DOHH2 (cell line): Measurements from ENCODE around the gene C1QTNF4.

Experiments
- H3F3A ChIP-seq: fragments of 200-600 bp; sonication (generic), shearing (Covaris generic); 2 replicates; pipeline ENCODE4 v1.6.0; 2016; ENCODE audit warnings: antibody characterized with exemption, mild to moderate bottlenecking; ENCODE audit not compliant: control insufficient read depth, insufficient read depth
- H3K27ac ChIP-seq: fragments of 200-600 bp; sonication (generic); 2 replicates; pipeline ENCODE4 v1.5.1; 2014; ENCODE audit warnings: low read depth, mild to moderate bottlenecking, low read length, moderate library complexity
- H3K27me3 ChIP-seq: fragments of 200-600 bp; sonication (generic); 2 replicates; pipeline ENCODE4 v1.6.1; 2014; ENCODE audit warnings: mild to moderate bottlenecking, low read length, mixed read lengths; ENCODE audit not compliant: control insufficient read depth
- H3K36me3 ChIP-seq: fragments of 200-600 bp; sonication (generic); 2 replicates; pipeline ENCODE4 v1.6.1; 2014; ENCODE audit warnings: mild to moderate bottlenecking, low read length, moderate library complexity, mixed read lengths; ENCODE audit not compliant: control insufficient read depth
- H3K4me1 ChIP-seq: fragments of 200-600 bp; sonication (generic); 2 replicates; pipeline ENCODE4 v1.6.1; 2014; ENCODE audit warnings: mild to moderate bottlenecking, low read length, mixed read lengths; ENCODE audit not compliant: control insufficient read depth
- H3K4me2 ChIP-seq: fragments of 200-600 bp; sonication (generic); 2 replicates; pipeline ENCODE4 v1.6.0; 2014; ENCODE audit warnings: mild to moderate bottlenecking, low read length, moderate library complexity
- H3K4me3 ChIP-seq: fragments of 200-600 bp; sonication (generic); 2 replicates; pipeline ENCODE4 v1.5.1; 2014; ENCODE audit warnings: mild to moderate bottlenecking, low read length, mixed read lengths
- H3K79me2 ChIP-seq: fragments of 200-600 bp; sonication (generic); 2 replicates; pipeline ENCODE4 v1.6.1; 2014; ENCODE audit warnings: mild to moderate bottlenecking, low read length, mixed read lengths; ENCODE audit not compliant: control insufficient read depth
- H3K9me2 ChIP-seq: fragments of 200-600 bp; sonication (generic); replicated peaks from 2 replicates; pipeline ENCODE4 v1.6.1; 2014; ENCODE audit warnings: mild to moderate bottlenecking, low read length, mixed read lengths; ENCODE audit not compliant: control insufficient read depth
- H3K9me3 ChIP-seq: fragments of 200-600 bp; sonication (generic); 2 replicates; pipeline ENCODE4 v1.6.1; 2014; ENCODE audit warnings: antibody characterized with exemption, low read length, mixed read lengths; ENCODE audit not compliant: control insufficient read depth, insufficient read depth
- H4K20me1 ChIP-seq: fragments of 200-600 bp; sonication (generic); 2 replicates; pipeline ENCODE4 v1.6.0; 2014; ENCODE audit warnings: low read depth, mild to moderate bottlenecking, antibody characterized with exemption, low read length, moderate library complexity; ENCODE audit not compliant: control insufficient read depth, insufficient read depth
- EZH2phosphoT487 ChIP-seq: fragments of 200-600 bp; sonication (generic); IDR thresholded peaks from 2 replicates; pipeline ENCODE4 v1.6.1; 2017; ENCODE audit warnings: borderline replicate concordance, mild to moderate bottlenecking, antibody characterized with exemption, low read length, moderate library complexity, mixed read lengths
- TF ChIP-seq, protein P1 (sequence below): fragments of 200-600 bp; sonication (generic); IDR thresholded peaks from one replicate; pipeline ENCODE4 v1.5.1; 2014; ENCODE audit warnings: antibody characterized with exemption, mild to moderate bottlenecking, low read depth, low read length; ENCODE audit not compliant: poor library complexity, severe bottlenecking

C1QTNF4 gene

GRCh38 chr11:47606731-47607130 is 12.5 kb upstream of the C1QTNF4 start:
- no peak overlapping the region for H3K4me3 ChIP-seq
- H3K4me2 ChIP-seq: no peak overlapping the region
- no peaks in the 10 kb centered on the region for H3K9me3 ChIP-seq
- no peaks in the 10 kb centered on the region for H3K9me2 ChIP-seq
- H4K20me1 ChIP-seq: no peaks in the 10 kb centered on the region
- TF ChIP-seq, protein P1, sequence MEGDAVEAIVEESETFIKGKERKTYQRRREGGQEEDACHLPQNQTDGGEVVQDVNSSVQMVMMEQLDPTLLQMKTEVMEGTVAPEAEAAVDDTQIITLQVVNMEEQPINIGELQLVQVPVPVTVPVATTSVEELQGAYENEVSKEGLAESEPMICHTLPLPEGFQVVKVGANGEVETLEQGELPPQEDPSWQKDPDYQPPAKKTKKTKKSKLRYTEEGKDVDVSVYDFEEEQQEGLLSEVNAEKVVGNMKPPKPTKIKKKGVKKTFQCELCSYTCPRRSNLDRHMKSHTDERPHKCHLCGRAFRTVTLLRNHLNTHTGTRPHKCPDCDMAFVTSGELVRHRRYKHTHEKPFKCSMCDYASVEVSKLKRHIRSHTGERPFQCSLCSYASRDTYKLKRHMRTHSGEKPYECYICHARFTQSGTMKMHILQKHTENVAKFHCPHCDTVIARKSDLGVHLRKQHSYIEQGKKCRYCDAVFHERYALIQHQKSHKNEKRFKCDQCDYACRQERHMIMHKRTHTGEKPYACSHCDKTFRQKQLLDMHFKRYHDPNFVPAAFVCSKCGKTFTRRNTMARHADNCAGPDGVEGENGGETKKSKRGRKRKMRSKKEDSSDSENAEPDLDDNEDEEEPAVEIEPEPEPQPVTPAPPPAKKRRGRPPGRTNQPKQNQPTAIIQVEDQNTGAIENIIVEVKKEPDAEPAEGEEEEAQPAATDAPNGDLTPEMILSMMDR: no peak
- TF ChIP-seq EZH2phosphoT487: no peak
- H3K4me1 ChIP-seq: peaks cover 10% of the 10 kb centered on the region
- H3K36me3 ChIP-seq: no peaks in the 10 kb centered on the region
- H3K27ac ChIP-seq: no peak overlapping the region
- H3K79me2 ChIP-seq: no peaks in the 10 kb centered on the region
- H3K27me3 ChIP-seq: 0 out of 2 replicates have a peak, but pooled peaks cover 2% of the 10 kb centered on the region
- H3F3A ChIP-seq: no peaks in the 10 kb centered on the region

DNA sequence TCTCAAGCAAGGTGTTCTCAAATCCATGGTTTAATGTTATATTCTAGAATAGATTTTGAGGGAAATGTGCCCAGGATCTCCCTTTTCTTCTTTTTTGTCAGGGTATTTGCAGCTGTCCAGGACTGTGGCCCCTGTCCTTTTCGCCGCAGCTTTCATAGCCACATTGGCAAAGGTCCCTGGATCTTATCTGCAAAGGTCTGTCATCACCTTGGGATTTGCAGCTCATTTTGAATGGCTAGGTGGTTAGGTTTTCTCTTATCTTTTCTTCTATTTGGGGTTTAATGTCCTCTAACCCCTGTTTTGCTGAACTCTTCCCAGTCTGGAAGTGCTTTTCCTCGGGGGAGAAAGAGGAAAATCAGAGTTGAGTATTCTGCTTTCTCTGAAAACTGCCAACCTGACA is 11.7 kb upstream of the C1QTNF4 start:
- H3K4me3 ChIP-seq: no peak overlapping the region
- H3K27me3 ChIP-seq: 0 out of 2 replicates have a peak, but pooled peaks cover 2% of the 10 kb centered on the region
- H3K4me2 ChIP-seq: no peak overlapping the region
- no peaks in the 10 kb centered on the region for H3K9me2 ChIP-seq
- H3F3A ChIP-seq: no peaks in the 10 kb centered on the region
- H3K27ac ChIP-seq: no peak overlapping the region
- peaks cover 2% of the 10 kb centered on the region for H3K4me1 ChIP-seq
- H3K79me2 ChIP-seq: no peaks in the 10 kb centered on the region
- no peaks in the 10 kb centered on the region for H3K9me3 ChIP-seq
- TF ChIP-seq, protein P1: no peak
- no peak for TF ChIP-seq EZH2phosphoT487
- no peaks in the 10 kb centered on the region for H4K20me1 ChIP-seq
- H3K36me3 ChIP-seq: no peaks in the 10 kb centered on the region

GRCh38 chr11:47603295-47603694 is 9.1 kb upstream of the C1QTNF4 start:
- Histone ChIP-seq H3K4me3 (no peak overlapping the region), H3K36me3 (no peaks in the 10 kb centered on the region), H3K79me2 (no peaks in the 10 kb centered on the region), H3F3A (no peaks in the 10 kb centered on the region), H3K9me3 (no peaks in the 10 kb centered on the region), H3K27me3 (0 out of 2 replicates have a peak, but pooled peaks cover 2% of the 10 kb centered on the region), H4K20me1 (no peaks in the 10 kb centered on the region), H3K4me2 (no peak overlapping the region), H3K27ac (no peak overlapping the region), H3K9me2 (no peaks in the 10 kb centered on the region), H3K4me1 (no peaks in the 10 kb centered on the region)
- TF ChIP-seq, protein P1: no peak
- TF ChIP-seq EZH2phosphoT487: no peak

DNA sequence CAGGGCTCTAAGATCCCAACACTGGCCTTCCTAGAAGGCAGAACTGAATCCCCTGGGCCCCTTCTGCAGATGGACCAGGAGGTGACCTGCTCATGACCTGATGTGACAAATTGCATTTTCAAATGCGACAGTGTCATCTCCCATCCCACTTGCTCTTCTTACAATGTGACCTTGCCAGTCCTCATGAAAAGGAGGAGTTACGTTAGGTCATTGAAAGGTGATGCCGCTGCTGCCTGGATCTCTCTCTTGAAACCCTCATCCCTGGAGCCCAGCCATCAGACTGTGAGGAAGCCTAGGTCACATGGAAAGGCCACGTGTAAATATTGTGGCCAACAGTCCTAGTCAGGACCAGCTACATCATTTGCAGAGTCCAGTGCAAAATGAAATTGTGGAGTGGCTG is 5.7 kb upstream of the C1QTNF4 start:
- Histone ChIP-seq H3K79me2 (no peaks in the 10 kb centered on the region), H3K36me3 (no peaks in the 10 kb centered on the region), H3K9me3 (no peaks in the 10 kb centered on the region), H3K9me2 (no peaks in the 10 kb centered on the region), H3K4me1 (no peaks in the 10 kb centered on the region), H3F3A (no peaks in the 10 kb centered on the region), H3K4me2 (no peak overlapping the region), H4K20me1 (no peaks in the 10 kb centered on the region), H3K27ac (no peak overlapping the region), H3K4me3 (no peak overlapping the region), H3K27me3 (no peaks in the 10 kb centered on the region)
- TF ChIP-seq EZH2phosphoT487: no peak
